Right lobe of liver (tissue), 6 donors: ENCODE results near the gene DYNC1I1. TPM values are rescaled to one million over a fixed set of nuclear protein-coding genes. Genes with fewer than 3 reads are reported as not detected.

Source experiments
- ATAC-seq, 4 donors: fragments of 200-7000 bp; cut with Tn5 transposase; one replicate each; pipeline ENCODE4 v1.9.1; 2020; ENCODE audit warnings: mild to moderate bottlenecking in 4 of 4, moderate library complexity in 4 of 4
- DNase-seq, 3 donors: peaks; one replicate each; pipeline ENCODE4 v3.0.0-alpha.2; 2020
- H3K27ac ChIP-seq, 3 donors: fragments of 200-600 bp; one replicate each; pipeline ENCODE4 v1.8.0; 2022
- H3K27me3 ChIP-seq, 2 donors: fragments of 200-600 bp; one replicate each; pipeline ENCODE4 v1.8.0; 2022
- H3K36me3 ChIP-seq, 4 donors: fragments of 200-600 bp; sonication (generic) in 1 of 4; one replicate each; pipeline versions ENCODE4 v1.5.1 to v1.8.0; 2017 to 2022; ENCODE audit warnings: control low read depth in 1 of 4
- H3K4me1 ChIP-seq, 4 donors: fragments of 200-600 bp; sonication (generic) in 1 of 4; one replicate each; pipeline versions ENCODE4 v1.5.1 to v1.8.0; 2017 to 2022; ENCODE audit warnings: control low read depth in 1 of 4
- H3K4me3 ChIP-seq, 3 donors: fragments of 200-600 bp; one replicate each; pipeline ENCODE4 v1.8.0; 2022
- H3K9me3 ChIP-seq, 4 donors: fragments of 200-600 bp; sonication (generic) in 1 of 4; one replicate each; pipeline versions ENCODE4 v1.5.1 to v1.8.0; 2017 to 2022; ENCODE audit warnings: control low read depth in 1 of 4
- POLR2A ChIP-seq: fragments of 450-650 bp; IDR thresholded peaks from one replicate; pipeline ENCODE4 v1.6.1; 2017; ENCODE audit warnings: antibody characterized with exemption, mild to moderate bottlenecking
- WGBS: methylation state at CpG from one replicate; pipeline ENCODE4 v1.1.6; 2018; ENCODE audit warnings: low coverage, low lambda C conversion rate; ENCODE audit not compliant: insufficient coverage; ENCODE audit errors: missing lambda C conversion rate; 5-methylcytosine and 5-hydroxymethylcytosine counted together
- intact Hi-C, 2 donors: fragments of 100-400 bp; cut with DNase I; formaldehyde crosslinking; loops; one replicate each; pipeline versions ENCODE4 v1.11.2 to v1.14.1; 2022
- total RNA-seq, 6 experiments: library from RNA; depleted of rRNA in 2 of 6; stranded (reverse); fragments of >200 nt in 2 of 6; fragmentation: NEBNext Ultra II Directional in 3 of 6; extraction: Animal tissue kit (Norgen Biotek cat#: 25700) in 3 of 6; gene quantifications; one replicate each; pipeline versions ENCODE4 v1.1.0 to v1.2.4, GENCODE V29; 2016 to 2023
- TF ChIP-seq, protein P1 (sequence below), 4 donors: fragments of 200-600 bp in 3 of 4; fragments of 450-650 bp in 1 of 4; IDR thresholded peaks; one replicate each; pipeline versions ENCODE4 v1.5.1 to v1.8.0; 2016 to 2022; ENCODE audit warnings: antibody characterized with exemption in 4 of 4, mild to moderate bottlenecking in 2 of 4
- donor health status: DM: no; HTN: yes; CAD: no.
- donor health status: DM: no; HTN: no; CAD: no.
- donor health status: DM: no; HTN: no; CAD: no.
- donor health status: DM: no; HTN: yes; CAD: no.
- donor health status: DM: no; HTN: yes; CAD: no.

DYNC1I1 gene
- total RNA-seq, 6 experiments from 2014 or later: 0.09 to 1.1 (median 0.62) TPM

- ATAC-seq (no peak), DNase-seq (no peak)
- intact Hi-C loops: no loop called here
- WGBS: 82% methylated on average over 3 of the region's 3 CpGs
- H3K4me1 ChIP-seq: no peaks in the 10 kb centered on the region
- no peak overlapping the region for H3K27ac ChIP-seq
- H3K27me3 ChIP-seq: no peaks in the 10 kb centered on the region
- H3K4me3 ChIP-seq: no peak overlapping the region
- TF ChIP-seq, protein P1, sequence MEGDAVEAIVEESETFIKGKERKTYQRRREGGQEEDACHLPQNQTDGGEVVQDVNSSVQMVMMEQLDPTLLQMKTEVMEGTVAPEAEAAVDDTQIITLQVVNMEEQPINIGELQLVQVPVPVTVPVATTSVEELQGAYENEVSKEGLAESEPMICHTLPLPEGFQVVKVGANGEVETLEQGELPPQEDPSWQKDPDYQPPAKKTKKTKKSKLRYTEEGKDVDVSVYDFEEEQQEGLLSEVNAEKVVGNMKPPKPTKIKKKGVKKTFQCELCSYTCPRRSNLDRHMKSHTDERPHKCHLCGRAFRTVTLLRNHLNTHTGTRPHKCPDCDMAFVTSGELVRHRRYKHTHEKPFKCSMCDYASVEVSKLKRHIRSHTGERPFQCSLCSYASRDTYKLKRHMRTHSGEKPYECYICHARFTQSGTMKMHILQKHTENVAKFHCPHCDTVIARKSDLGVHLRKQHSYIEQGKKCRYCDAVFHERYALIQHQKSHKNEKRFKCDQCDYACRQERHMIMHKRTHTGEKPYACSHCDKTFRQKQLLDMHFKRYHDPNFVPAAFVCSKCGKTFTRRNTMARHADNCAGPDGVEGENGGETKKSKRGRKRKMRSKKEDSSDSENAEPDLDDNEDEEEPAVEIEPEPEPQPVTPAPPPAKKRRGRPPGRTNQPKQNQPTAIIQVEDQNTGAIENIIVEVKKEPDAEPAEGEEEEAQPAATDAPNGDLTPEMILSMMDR (IDR thresholded peaks at IDR 0.05): no peak
- TF ChIP-seq POLR2A: no peak
- H3K9me3 ChIP-seq: no peaks in the 10 kb centered on the region
- no peaks in the 10 kb centered on the region for H3K36me3 ChIP-seq
Observed at GRCh38 chr7:95802270-95802669, 29.9 kb downstream of the DYNC1I1 start.

- ATAC-seq: no peak
- WGBS: 76% methylated on average over 4 of the region's 4 CpGs
- H3K27me3 ChIP-seq: no peaks in the 10 kb centered on the region
Observed at GRCh38 chr7:95804052-95804451, 31.7 kb downstream of the DYNC1I1 start.

DNA sequence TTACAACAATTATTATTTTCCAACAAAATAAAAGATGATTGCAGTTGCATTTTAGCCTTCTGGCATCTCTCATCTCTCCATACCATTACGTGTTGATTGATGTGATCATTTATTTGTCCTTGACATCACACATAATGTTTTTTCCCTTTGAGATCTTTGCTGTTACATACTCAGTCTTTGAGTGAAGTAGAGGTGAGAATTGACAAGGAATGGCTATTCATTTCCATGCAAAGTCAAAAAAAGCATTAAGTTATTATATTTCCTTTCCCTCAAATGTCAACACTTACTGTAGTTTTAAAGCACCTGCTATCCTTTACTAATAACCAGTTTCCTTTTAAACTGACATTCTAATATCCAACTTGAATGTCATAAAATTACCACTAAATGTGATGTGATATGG lies 33.6 kb downstream of the DYNC1I1 start:
- Histone ChIP-seq H3K4me1 (no peaks in the 10 kb centered on the region), H3K27ac (no peak overlapping the region), H3K27me3 (no peaks in the 10 kb centered on the region), H3K9me3 (no peaks in the 10 kb centered on the region), H3K36me3 (no peaks in the 10 kb centered on the region), H3K4me3 (no peak overlapping the region)
- WGBS: 50% methylated on average over 1 of the region's 1 CpG
- no peak for TF ChIP-seq POLR2A
- TF ChIP-seq, protein P1 (IDR thresholded peaks at IDR 0.05): no peak
- intact Hi-C loops: no loop called here
- DNase-seq: no peak
- ATAC-seq: no peak

More at GRCh38 chr7:95804052-95804451, 31.7 kb downstream of the DYNC1I1 start:
- Histone ChIP-seq H3K9me3 (no peaks in the 10 kb centered on the region), H3K36me3 (no peaks in the 10 kb centered on the region), H3K4me1 (no peaks in the 10 kb centered on the region), H3K4me3 (no peak overlapping the region), H3K27ac (no peak overlapping the region)
- DNase-seq: no peak
- intact Hi-C loops: no loop called here
- TF ChIP-seq, protein P1 (IDR thresholded peaks at IDR 0.05): no peak
- no peak for TF ChIP-seq POLR2A

GRCh38 chr7:95808396-95808795 lies 36.0 kb downstream of the DYNC1I1 start:
- TF ChIP-seq, protein P1 (IDR thresholded peaks at IDR 0.05): no peak
- no peak for TF ChIP-seq POLR2A
- no peak for DNase-seq
- 58% methylated on average over 2 of the region's 2 CpGs for WGBS
- H3K27me3 ChIP-seq: no peaks in the 10 kb centered on the region
- no peak overlapping the region for H3K4me3 ChIP-seq
- no peaks in the 10 kb centered on the region for H3K9me3 ChIP-seq
- intact Hi-C loops: no loop called here
- H3K4me1 ChIP-seq: no peaks in the 10 kb centered on the region
- H3K36me3 ChIP-seq: no peaks in the 10 kb centered on the region
- no peak for ATAC-seq
- no peak overlapping the region for H3K27ac ChIP-seq
